ENCODE results near the gene RFFL. TPM values are rescaled to one million over a fixed set of nuclear protein-coding genes. Genes with fewer than 3 reads are reported as not detected.
"Not testable (repeated sequence)": the region's sequence is repeated elsewhere in the genome, so short reads cannot be mapped to it uniquely, and the experiment has no call there.

Gene RFFL
- total RNA-seq, 1 donor from 2014 or later, result 19.9 TPM

DNA sequence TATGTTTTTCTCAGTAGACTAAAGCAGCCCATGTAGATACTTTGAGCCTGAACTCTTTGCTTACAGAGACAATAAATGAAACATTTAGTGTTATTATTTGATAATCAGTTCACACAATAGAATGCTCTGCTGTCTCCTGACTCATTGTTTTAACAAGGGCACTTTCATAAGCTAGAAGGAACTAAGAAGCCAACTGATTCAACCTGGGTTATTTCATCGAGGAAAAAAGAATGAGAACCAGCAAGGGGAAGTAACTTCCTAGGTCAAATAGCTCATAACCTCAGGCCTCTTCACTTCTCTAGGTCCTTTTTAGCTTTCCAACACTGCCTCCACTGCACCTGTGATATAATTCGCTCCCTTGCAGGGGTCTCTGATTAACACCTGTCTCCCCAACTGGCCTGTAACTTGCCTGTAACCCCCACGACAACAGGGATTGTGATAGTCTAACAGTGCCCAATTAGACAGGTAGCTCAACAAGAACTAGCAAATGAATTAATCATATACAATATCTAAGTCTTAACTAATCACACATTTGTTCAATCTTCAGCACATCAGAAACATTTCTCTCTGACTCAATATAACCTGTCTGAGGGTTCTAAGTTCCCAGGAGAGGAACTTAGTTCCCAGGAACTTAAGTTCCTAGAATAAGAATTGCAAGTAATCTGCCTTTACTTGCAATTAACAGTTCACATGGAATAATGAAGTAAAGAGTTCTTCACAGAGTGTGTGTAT, 34.8 kb downstream of the RFFL start:
- no peaks in the 10 kb centered on the region for H3K36me3 Mint-ChIP-seq
- no peaks in the 10 kb centered on the region for H3K27me3 Mint-ChIP-seq
- no peak overlapping the region for H3K27ac Mint-ChIP-seq
- no peaks in the 10 kb centered on the region for H3K9me3 Mint-ChIP-seq
- no peak for DNase-seq (ENCODE audit: extremely low spot score, unreplicated experiment)
- TF ChIP-seq, protein P1, sequence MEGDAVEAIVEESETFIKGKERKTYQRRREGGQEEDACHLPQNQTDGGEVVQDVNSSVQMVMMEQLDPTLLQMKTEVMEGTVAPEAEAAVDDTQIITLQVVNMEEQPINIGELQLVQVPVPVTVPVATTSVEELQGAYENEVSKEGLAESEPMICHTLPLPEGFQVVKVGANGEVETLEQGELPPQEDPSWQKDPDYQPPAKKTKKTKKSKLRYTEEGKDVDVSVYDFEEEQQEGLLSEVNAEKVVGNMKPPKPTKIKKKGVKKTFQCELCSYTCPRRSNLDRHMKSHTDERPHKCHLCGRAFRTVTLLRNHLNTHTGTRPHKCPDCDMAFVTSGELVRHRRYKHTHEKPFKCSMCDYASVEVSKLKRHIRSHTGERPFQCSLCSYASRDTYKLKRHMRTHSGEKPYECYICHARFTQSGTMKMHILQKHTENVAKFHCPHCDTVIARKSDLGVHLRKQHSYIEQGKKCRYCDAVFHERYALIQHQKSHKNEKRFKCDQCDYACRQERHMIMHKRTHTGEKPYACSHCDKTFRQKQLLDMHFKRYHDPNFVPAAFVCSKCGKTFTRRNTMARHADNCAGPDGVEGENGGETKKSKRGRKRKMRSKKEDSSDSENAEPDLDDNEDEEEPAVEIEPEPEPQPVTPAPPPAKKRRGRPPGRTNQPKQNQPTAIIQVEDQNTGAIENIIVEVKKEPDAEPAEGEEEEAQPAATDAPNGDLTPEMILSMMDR (conservative IDR thresholded peaks at IDR 0.05), result no peak
- no peaks in the 10 kb centered on the region for H3K4me1 Mint-ChIP-seq (ENCODE audit: unreplicated experiment)
- no peak overlapping the region for H3K4me3 Mint-ChIP-seq

DNA sequence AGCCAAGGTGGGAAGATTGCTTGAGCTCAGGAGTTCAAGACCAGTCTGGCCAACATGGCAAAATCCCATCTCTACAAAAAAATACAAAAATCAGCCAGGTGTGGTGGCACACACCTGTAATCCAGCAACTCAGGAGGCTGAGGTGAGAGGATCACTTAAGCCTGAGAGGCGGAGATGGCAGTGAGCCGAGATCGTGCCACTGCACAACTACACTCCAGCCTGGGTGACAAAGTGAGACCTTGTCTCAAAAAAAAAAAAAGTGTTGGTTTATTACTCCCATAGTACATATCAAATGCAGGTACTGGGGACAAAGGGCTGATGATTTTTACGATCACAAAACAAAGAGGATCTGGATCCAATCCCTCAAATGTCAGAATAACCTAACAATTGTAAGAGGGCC, 35.4 kb downstream of the RFFL start:
- not testable (repeated sequence) for H3K9me3 Mint-ChIP-seq; DNase-seq (ENCODE audit: extremely low spot score, unreplicated experiment); H3K27me3 Mint-ChIP-seq; H3K27ac Mint-ChIP-seq; H3K36me3 Mint-ChIP-seq; H3K4me1 Mint-ChIP-seq (ENCODE audit: unreplicated experiment); H3K4me3 Mint-ChIP-seq

DNA sequence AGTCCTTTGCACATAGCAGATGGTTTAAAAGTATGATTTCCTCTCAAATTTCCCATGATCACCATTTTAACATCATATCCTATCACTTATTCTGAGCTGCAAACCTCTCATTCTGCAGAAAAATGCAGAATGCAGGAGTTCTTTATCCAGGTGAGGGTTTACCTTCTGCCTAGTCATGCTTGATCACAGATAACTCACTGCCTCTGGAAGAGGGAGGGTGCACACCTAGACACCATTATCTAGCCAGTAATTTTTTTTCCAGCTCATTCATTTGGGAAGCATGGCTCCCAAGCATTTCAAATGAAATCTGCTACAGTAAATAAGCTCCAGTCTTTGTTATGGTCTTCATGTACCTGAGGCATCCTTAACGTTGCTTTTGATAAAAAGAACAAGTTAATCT, 38.0 kb downstream of the RFFL start:
- Mint-ChIP-seq H3K4me3 (no peak overlapping the region), H3K36me3 (no peaks in the 10 kb centered on the region), H3K27ac (no peak overlapping the region), H3K4me1 (ENCODE audit: unreplicated experiment) (peaks cover 4% of the 10 kb centered on the region), H3K9me3 (no peaks in the 10 kb centered on the region), H3K27me3 (no peaks in the 10 kb centered on the region)
- no peak for DNase-seq (ENCODE audit: extremely low spot score, unreplicated experiment)
- TF ChIP-seq, protein P1 (conservative IDR thresholded peaks at IDR 0.05), result no peak

DNA sequence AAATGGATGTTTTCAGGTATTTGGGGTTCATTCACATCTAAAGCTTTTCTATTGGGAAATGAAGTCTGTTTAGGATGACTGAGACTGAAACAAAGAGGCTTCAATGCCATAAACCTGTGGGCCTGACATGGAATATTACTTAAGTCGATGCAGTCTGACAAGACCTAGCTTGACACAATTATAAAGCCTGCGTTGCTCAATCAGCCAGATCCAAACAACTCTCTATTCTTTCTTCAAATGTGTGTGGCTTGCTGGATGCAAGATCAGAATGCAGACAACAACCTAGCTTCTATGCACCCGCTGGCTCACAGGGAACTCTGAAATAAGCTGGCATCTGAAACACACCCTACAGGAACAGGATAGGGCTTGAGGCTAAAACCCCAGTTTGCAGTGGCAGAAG, 40.0 kb downstream of the RFFL start:
- DNase-seq (ENCODE audit: extremely low spot score, unreplicated experiment), result no peak
- no peak overlapping the region for H3K27ac Mint-ChIP-seq

DNA sequence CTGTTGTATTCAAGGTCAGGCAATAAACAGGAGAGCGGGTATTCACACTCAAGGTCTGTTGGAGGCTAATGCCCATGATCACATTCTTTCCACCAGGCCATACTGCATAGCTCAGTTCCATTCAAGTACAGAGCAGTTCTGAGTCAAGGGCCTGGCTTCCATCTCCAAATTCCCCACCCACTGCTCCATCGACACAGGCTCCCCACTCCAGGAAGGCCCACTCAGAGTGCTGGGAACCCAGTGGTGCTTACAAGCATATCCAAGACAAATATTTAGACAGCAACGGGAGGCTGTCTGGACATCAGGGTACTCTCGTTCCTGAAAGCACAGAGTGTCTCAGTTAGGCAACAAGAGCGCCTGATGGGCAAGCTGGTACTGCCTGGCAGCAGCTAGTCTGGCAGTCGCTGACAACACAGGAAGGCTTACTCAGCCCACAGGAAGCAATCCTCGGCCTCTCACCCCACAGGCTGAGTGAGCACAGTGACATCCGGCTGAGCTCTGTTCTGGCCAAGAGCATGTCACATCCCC, 40.9 kb downstream of the RFFL start:
- H3K4me3 Mint-ChIP-seq, result no peak overlapping the region
- H3K36me3 Mint-ChIP-seq, result no peaks in the 10 kb centered on the region
- H3K9me3 Mint-ChIP-seq, result no peaks in the 10 kb centered on the region
- TF ChIP-seq, protein P1 (conservative IDR thresholded peaks at IDR 0.05), result no peak
- H3K27ac Mint-ChIP-seq, result no peak overlapping the region
- H3K27me3 Mint-ChIP-seq, result no peaks in the 10 kb centered on the region
- peaks cover 4% of the 10 kb centered on the region for H3K4me1 Mint-ChIP-seq (ENCODE audit: unreplicated experiment)
- no peak for DNase-seq (ENCODE audit: extremely low spot score, unreplicated experiment)

More for the DNA sequence above, 40.0 kb downstream of the RFFL start:
- Mint-ChIP-seq H3K4me3 (no peak overlapping the region), H3K4me1 (ENCODE audit: unreplicated experiment) (peaks cover 4% of the 10 kb centered on the region), H3K36me3 (no peaks in the 10 kb centered on the region), H3K27me3 (no peaks in the 10 kb centered on the region), H3K9me3 (no peaks in the 10 kb centered on the region)
- TF ChIP-seq, protein P1 (conservative IDR thresholded peaks at IDR 0.05), result no peak

DNA sequence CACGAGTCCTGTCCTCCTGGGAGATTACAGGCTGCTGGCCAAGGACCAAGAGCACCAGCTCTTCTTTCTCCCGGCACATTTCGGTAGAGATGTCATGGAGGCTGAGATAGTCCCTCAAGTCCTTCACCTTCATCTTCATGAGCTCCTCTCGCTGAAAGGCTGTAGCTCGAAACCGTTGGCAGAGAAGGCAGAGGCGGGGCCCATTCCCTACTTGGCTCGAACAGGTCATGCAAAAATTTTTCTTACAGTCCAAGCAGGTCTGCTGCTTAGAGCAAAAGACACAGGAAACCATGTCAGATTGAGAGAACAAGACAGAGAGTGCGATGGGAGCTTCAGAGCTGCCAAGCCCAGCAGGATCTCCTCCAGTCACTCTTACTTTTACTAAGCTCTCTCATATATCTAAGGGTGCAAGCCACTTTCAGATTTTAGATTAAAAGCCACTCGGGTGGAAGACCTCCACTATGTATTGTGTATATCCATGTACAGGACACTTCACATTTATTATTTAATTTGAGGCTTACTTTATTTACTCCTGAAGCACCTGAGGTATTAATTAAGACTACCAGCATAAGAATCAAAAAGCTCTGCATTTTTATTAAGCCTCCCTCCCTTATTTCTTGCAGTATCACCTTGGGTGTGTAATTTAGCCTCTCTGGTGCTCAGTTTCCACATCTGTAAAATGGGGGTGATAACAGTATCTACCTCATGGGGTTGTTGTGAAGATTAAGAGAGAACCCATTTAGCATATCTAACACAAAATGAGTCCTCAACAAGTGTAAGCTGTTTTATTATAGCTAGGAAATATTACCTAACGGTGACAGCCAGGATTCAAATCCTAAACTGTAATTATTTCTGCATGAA, 41.8 kb downstream of the RFFL start:
- no peaks in the 10 kb centered on the region for H3K9me3 Mint-ChIP-seq
- H3K36me3 Mint-ChIP-seq, result no peaks in the 10 kb centered on the region
- no peaks in the 10 kb centered on the region for H3K27me3 Mint-ChIP-seq
- no peak overlapping the region for H3K4me3 Mint-ChIP-seq
- no peak overlapping the region for H3K27ac Mint-ChIP-seq
- TF ChIP-seq, protein P1 (conservative IDR thresholded peaks at IDR 0.05), result no peak
- no peak for DNase-seq (ENCODE audit: extremely low spot score, unreplicated experiment)
- peaks cover 4% of the 10 kb centered on the region for H3K4me1 Mint-ChIP-seq (ENCODE audit: unreplicated experiment)
